ENCODE results near the gene SLC6A12. TPM values are rescaled to one million over a fixed set of nuclear protein-coding genes. Genes with fewer than 3 reads are reported as not detected.

Gene SLC6A12
- total RNA-seq, 4 donors from 2014 or later: 1.2 to 13.5 (median 3.0) TPM

DNA sequence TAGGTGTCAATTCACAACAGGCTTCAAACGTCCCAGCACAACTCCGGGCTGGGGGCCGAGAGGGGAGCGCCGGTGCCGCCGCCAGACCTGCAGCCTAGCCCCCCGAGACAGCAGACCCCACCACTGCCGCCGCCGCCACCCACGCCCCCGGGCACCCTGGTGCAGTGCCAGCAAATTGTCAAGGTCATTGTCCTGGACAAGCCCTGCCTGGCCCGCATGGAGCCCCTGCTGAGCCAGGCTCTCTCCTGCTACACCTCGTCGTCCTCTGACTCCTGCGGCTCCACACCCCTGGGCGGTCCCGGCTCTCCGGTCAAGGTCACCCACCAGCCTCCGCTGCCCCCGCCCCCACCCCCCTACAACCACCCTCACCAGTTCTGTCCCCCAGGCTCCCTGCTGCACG, 39.4 kb downstream of the SLC6A12 start:
- 77% methylated on average over 19 of the region's 23 CpGs; no CpG with 5 or more reads in 1 of the 2 donors for WGBS, 2 donors (ENCODE audit: low coverage in 1 of 2)
- H3K27me3 ChIP-seq: no peaks in the 10 kb centered on the region
- H3K4me1 ChIP-seq: peaks cover 0 to 37% (median 28%) of the 10 kb centered on the region in 4 donors
- H3K9me3 ChIP-seq: no peaks in the 10 kb centered on the region
- intact Hi-C loops (cut with DNase I; ENCODE audit: low total_unique reads): no loop called here
- DNase-seq: no peak
- TF ChIP-seq CTCF (IDR thresholded peaks at IDR 0.05): no peak
- in situ Hi-C loops (cut with MboI; ENCODE audit: low pct_ligation_motif_present in 1 of 4, low pct_unique_long_range_greater_than_20kb in 1 of 4, low sequenced_read_pairs in 3 of 4): no loop called here
- H3K36me3 ChIP-seq: no peaks in the 10 kb centered on the region
- H3K27ac ChIP-seq: no peak overlapping the region
- no peak overlapping the region for H3K4me3 ChIP-seq

DNA sequence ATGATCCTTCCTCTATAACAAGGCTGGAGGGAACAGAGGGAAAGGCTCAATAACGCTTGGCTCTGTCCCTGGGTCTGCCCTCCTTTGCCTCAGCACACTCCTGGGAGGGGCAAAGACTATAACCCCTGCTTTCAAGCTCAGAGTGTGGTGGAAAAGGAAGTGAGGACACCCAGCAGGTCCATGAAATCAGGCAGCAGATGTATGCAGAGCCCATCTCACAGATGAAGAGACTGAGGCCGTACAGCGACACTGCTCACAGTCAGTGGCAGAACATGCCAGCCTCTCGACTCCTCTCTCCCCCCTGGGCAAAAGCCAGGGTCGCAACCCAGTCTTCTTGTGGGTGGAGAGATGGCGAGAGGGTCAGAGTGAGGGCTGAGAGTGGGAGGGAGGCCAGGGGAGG, 39.8 kb downstream of the SLC6A12 start:
- H3K4me3 ChIP-seq: no peak overlapping the region
- DNase-seq: no peak
- H3K27ac ChIP-seq: no peak overlapping the region
- no peaks in the 10 kb centered on the region for H3K27me3 ChIP-seq
- H3K36me3 ChIP-seq: no peaks in the 10 kb centered on the region
- peaks cover 0 to 37% (median 28%) of the 10 kb centered on the region in 4 donors for H3K4me1 ChIP-seq
- no peak for TF ChIP-seq POLR2AphosphoS5 (IDR thresholded peaks at IDR 0.05)
- TF ChIP-seq EP300 (IDR thresholded peaks at IDR 0.05; ENCODE audit: low read depth): no peak
- no peak for TF ChIP-seq CTCF (IDR thresholded peaks at IDR 0.05)
- TF ChIP-seq POLR2A (IDR thresholded peaks at IDR 0.05): no peak
- 50 to 75% methylated on average over 2 to 6 of the region's 6 CpGs for WGBS, 2 donors (ENCODE audit: low coverage in 1 of 2)
- in situ Hi-C loops (cut with MboI; ENCODE audit: low pct_ligation_motif_present in 1 of 4, low pct_unique_long_range_greater_than_20kb in 1 of 4, low sequenced_read_pairs in 3 of 4) (no loop called here), intact Hi-C loops (cut with DNase I; ENCODE audit: low total_unique reads) (no loop called here)
- no peaks in the 10 kb centered on the region for H3K9me3 ChIP-seq

GRCh38 chr12:172732-173161, 41.2 kb downstream of the SLC6A12 start:
- WGBS, 2 donors (ENCODE audit: low coverage in 1 of 2): 40 to 80% methylated on average over 1 to 15 of the region's 15 CpGs
- Histone ChIP-seq H3K36me3 (no peaks in the 10 kb centered on the region), H3K4me3 (no peak overlapping the region), H3K27ac (no peak overlapping the region), H3K9me3 (no peaks in the 10 kb centered on the region), H3K27me3 (no peaks in the 10 kb centered on the region), H3K4me1 (peaks cover 0 to 37% (median 28%) of the 10 kb centered on the region in 4 donors)
- no peak for DNase-seq
- TF ChIP-seq CTCF (IDR thresholded peaks at IDR 0.05) (no peak), POLR2AphosphoS5 (IDR thresholded peaks at IDR 0.05) (no peak), POLR2A (IDR thresholded peaks at IDR 0.05) (no peak), EP300 (IDR thresholded peaks at IDR 0.05; ENCODE audit: low read depth) (no peak)
- in situ Hi-C loops (cut with MboI; ENCODE audit: low pct_ligation_motif_present in 1 of 4, low pct_unique_long_range_greater_than_20kb in 1 of 4, low sequenced_read_pairs in 3 of 4): no loop called here
- intact Hi-C loops (cut with DNase I; ENCODE audit: low total_unique reads): no loop called here

DNA sequence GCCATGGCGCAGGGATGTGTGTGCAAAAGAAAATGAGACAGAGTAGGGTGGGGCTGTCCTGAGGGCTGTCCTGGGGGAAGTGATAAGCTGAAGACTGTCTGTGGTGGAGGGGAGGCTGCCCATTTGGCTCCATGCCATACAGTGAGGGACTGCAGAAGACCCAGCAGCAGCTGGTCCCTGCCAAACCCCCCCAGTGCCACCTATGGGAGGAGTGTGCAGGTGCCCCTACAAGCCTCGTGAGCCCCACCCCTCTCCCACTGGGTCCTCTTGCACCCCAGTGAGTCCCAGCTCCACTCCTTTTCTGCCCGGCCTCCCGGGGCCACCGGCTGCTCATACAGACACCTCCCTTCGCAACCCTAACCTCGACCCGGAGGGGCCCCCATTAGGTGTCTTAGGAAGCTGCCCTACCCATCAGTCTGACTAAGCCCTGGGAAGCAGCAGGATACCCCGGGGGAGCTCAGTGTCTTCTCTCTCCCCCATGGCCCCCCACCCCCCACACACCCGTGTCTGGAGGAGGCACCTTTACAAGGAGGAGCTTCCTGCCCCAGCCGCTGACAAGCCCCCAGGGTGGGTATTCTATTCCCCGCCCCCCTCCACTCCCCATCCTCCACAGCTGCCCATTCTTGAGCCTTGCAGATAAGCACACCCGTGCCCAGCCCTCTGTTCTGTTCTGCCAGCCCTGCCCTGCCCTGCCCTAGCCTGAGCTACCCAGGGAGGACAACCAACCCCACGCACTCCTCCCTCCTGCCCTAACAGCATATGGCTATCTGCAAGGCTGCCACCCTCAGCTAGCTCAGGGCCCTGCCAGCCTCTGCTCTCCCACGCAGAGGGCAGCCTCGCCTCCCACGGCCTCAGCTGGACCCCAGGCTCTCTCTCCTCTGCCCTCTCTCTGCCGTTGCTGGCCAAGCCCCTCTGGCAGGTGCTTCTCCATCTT, 41.9 kb downstream of the SLC6A12 start:
- DNase-seq: peak; percentile 67
- no peak for TF ChIP-seq POLR2AphosphoS5 (IDR thresholded peaks at IDR 0.05)
- Histone ChIP-seq H3K27me3 (no peaks in the 10 kb centered on the region), H3K27ac (no peak overlapping the region), H3K4me1 (peaks cover 0 to 37% (median 28%) of the 10 kb centered on the region in 4 donors), H3K9me3 (no peaks in the 10 kb centered on the region), H3K4me3 (no peak overlapping the region), H3K36me3 (no peaks in the 10 kb centered on the region)
- 48% methylated on average over 18 of the region's 18 CpGs; no CpG with 5 or more reads in 1 of the 2 donors for WGBS, 2 donors (ENCODE audit: low coverage in 1 of 2)
- intact Hi-C loops (cut with DNase I; ENCODE audit: low total_unique reads) (no loop called here), in situ Hi-C loops (cut with MboI; ENCODE audit: low pct_ligation_motif_present in 1 of 4, low pct_unique_long_range_greater_than_20kb in 1 of 4, low sequenced_read_pairs in 3 of 4) (no loop called here)
